UCSD-AML1 (cell line): ENCODE measurements around the gene PARM1.
"Not testable (repeated sequence)": the region's sequence is repeated elsewhere in the genome, so short reads cannot be mapped to it uniquely, and the experiment has no call there.

Source experiments
- DNase-seq: peaks from one replicate; lab custom pipeline; 2025; ENCODE audit not compliant: unreplicated experiment; lab: John Stamatoyannopoulos, UW

PARM1 gene

GRCh38 chr4:74982546-74983252 is 49.8 kb downstream of the PARM1 start:
- no peak for DNase-seq

DNA sequence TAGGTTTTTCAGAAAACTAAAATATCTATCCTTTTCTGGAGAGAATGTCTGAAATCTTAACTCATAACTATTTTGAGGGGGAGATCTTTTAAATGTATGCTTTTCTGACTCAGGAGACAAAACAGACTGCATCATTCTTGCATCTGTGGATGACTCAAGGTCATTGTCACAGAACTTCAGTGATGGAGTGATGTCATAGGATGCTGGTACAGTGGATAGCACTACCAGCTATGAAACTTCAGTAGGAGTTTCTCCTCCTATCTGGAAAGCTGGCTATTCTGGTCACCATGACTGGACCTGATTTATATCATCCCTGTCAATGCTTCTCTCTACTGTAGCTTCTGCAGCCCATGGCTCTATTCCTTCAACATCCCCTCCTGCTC is 50.3 kb downstream of the PARM1 start:
- DNase-seq: no peak

DNA sequence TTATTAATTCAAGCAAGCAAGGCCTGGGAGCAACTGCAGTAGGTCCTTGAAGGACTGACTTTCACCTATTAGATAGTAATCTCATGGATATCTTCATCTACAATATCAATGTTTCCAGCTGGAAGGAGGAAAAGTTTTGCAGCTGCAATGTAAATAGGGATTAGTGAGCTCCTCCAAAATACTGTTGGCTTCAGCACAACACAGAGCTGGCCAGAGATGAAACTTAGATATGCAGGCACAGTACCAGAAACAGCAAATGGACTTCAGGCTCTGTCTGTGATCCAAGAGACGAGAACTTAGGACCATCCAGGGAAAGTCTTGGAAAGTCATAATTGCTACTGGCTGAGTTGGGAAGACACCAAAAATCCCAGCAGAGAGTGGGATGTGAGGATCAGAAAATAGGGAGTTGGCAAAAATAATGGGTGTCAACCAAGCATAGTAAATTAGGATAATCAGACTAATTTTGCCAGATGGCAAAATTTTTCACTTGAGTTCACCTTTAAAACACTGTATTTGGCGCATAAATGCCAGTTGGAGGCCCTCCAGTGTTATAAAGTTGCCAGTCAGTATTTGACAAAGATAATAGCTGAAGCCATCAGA is 57.5 kb downstream of the PARM1 start:
- DNase-seq: no peak

DNA sequence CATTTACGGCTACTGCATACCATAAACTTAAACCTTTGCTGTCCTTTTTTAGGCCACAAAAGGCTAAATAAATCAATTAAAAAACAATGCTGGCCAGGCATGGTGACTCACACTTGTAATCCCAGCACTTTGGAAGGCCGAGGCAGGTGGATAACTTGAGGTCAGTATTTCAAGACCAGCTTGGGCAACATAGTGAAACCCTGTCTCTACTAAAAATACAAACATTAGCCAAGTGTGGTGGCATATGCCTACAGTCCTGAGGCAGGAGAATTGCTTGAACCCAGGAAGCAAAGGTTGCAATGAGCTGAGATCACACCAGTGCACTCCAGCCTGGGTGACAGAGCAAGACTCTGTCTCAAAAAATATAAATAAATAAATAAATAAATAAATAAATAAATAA is 61.5 kb downstream of the PARM1 start:
- DNase-seq: not testable (repeated sequence)

GRCh38 chr4:74996996-74997395 is 64.1 kb downstream of the PARM1 start:
- no peak for DNase-seq

DNA sequence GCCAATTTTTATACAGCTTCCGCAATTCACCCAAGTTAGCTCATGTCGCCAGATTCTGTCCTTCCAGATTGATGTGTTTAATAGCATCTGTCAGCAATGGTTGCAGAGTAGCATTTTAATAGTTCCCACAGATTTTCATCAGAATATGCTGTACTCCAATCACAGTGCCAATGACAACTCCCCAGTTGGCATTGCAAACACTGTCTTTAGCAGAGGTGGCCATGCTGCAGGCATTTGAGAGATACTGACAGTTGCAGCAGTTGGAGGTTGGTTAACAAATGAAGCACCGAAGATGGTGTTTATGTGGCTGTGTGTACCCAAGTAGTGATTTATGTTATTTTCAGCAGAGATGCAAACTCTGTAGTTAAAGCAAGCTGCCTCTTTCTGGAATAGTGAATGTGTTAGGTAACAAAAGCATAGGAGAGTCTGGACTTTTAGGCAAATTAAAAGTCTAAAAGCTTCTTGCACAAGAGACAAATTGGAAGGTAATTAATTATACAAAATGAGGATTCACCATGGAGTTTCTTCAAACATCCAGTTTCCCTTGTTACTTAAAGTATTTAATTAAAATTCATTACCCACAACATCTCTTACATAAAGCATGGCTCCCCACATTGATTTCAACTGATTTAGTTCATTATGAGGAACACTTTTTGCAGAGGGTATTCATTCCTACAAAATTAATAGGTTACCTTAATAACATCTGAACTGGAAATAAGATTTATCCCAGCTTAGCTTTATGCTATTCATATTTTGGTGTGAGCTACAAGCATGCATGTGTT is 65.2 kb downstream of the PARM1 start:
- no peak for DNase-seq

DNA sequence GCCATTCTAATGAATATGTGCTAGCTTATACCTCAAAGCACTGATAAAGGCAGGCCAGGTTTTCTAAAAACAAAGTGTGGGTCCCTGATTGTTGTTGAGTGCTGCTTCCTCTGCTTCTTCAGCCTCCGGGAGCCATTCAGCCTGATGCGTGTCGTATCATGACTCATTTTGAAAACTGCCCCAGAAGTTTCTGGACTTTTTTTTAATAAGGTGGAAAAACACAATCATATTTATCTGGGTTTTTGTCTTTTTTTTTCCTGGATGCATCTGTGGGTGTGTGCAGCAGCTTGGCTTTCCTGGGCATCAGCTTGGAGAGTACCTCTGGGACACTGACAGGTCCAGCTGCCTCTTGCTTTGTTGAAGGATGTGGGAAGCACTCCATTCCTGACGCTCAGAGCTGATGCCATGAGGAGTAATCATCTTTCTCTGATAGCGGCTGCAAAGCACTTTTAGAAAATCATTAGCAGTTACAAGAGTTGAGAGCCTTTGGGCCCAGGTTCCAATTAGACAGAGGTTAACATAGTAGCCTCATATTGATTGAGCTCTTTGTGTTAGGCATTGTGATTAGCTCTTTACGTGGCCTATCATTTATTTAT is 66.9 kb downstream of the PARM1 start:
- no peak for DNase-seq

- DNase-seq: no peak
These were observed 69.0 kb downstream of the PARM1 start for GRCh38 chr4:75001871-75002270.

GRCh38 chr4:75002381-75002780 is 69.5 kb downstream of the PARM1 start:
- DNase-seq: no peak

DNA sequence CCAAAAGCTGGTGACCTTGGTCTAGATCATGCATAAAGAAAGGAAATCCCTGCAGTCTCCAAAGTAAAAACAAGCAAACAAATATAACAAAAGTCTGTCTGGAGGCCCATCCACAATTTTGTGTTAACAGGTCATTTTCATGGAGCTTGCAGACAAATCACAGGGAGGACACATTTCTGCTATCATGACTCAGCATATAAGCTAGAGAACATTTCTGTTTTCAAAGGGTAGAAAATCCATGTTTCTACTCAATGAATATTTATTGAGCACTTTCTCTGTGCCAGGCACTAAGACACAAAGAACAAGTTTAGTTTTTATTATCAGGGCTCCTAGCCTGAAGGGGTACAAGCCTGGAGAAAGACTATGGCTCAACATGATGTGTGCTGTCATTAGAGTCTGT is 71.1 kb downstream of the PARM1 start:
- DNase-seq: no peak

DNA sequence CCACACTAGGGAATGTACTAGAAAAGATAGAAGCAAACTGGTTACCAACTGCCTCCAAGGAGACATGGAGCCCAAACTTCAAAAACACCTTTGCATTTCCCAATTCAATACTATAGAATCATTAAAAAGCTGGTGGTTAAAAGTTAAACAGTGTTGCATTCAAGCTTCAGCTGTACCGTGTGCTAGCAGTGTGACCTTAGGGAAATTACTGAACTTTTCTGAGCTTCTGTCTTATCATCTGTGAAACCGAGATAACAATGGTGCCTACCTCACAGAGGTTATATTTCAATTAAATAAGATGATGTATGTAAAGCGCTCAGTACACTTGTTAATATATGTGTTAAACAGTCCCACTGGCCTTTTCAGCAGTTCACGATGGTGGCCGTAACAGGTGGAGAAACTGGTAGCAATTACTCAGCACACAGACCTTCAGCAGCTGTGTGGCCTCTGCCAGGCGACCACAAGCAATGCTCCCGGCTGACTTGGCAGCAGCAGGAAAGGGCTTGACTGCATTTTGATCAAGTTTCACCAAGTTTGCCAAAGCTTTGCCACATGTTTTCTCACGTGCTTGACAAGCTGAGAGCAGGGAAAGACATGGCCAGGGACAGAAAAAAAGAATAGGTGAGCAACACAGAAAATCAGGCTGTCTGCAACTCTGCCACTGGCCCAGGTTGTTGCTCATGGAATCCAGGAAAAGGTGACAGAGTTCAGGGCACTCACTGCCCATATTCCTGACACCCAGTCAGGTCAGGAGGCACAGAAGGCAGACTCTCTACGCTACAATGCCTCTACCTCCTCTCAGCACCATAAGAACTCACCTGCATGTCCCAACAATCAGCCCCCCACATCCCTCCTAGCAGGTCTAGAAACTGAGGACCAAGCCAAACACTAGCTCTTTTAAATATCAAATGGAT is 72.1 kb downstream of the PARM1 start:
- DNase-seq: no peak

DNA sequence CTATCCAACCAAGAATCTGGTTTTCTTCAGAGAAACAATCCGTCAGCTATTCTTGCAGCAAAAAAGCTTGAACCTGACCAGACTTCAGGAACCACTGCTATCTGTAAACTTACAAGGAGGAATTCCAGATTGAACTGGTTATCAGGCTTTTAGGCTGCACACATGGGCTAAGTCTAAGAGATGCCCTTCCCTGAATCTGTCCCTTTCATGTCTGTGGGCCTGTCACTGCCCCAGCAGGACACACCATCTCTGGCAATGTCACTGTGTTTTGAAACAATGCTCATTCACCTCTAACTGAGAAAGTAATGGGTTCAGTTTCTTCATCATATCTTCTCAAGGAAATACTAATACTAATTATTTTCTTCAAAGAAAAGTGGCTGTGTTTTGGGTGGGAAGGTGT is 72.8 kb downstream of the PARM1 start:
- no peak for DNase-seq

- no peak for DNase-seq
These were observed 75.0 kb downstream of the PARM1 start for GRCh38 chr4:75007891-75008290.

DNA sequence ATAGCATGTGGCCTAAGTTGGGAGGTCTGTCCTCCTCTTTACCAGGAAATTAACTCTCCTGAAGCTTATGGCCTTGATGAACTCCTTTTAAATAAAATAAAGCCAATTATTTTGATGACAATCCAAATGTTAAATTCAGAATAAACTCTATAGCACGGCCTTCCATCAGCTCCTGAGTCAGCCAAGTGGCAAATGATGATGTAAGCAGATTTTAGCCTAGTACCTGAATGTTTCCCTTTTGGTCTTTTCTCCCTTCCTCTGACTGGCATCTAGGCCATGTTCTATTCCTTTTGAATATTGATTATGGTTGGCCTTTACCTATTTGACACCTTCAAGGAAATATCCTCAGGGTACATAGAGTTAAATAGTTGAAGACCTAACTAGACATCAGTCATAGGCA is 76.2 kb downstream of the PARM1 start:
- DNase-seq: no peak

- no peak for DNase-seq
These were observed 78.3 kb downstream of the PARM1 start for GRCh38 chr4:75011131-75011795.

GRCh38 chr4:75015627-75016026 is 82.7 kb downstream of the PARM1 start:
- no peak for DNase-seq

- DNase-seq: no peak
These were observed 83.6 kb downstream of the PARM1 start for GRCh38 chr4:75016472-75016871.

- DNase-seq: no peak
These were observed 86.0 kb downstream of the PARM1 start for GRCh38 chr4:75018811-75019479.

DNA sequence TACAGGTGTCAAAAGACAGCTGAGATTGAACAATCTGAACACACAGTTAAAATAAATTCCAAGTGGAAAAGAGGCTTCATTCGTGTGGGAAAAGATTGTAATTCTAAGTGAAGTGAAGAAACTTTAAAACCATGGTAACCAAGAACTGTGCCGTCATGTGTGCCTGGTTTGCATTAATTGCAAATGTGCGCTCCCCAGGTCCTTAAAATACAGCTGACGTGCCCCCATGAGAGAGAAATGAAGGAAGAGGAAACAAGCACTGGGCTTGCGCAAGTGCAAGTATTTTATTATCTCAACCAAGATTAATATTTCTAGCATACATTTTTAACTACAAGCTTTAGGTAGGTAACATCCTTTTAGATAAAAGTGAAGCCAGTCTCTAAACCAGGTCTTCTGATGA is 92.5 kb downstream of the PARM1 start:
- no peak for DNase-seq
